Activated CD4-positive, alpha-beta T cell treated with anti-CD3 and anti-CD28 coated beads for 48 hours (primary cell): ENCODE results near the gene KRT74.

Source experiments
- DNase-seq: peaks from one replicate; pipeline ENCODE4 v3.0.0-alpha.2; 2020

The KRT74 gene

GRCh38 chr12:52568111-52568510 is 5.5 kb downstream of the KRT74 start:
- no peak for DNase-seq

- DNase-seq, result no peak
Measured at GRCh38 chr12:52566847-52567291, 6.8 kb downstream of the KRT74 start.

- DNase-seq, result no peak
Measured at GRCh38 chr12:52564582-52564981, 9.1 kb downstream of the KRT74 start.

GRCh38 chr12:52561880-52562449 is 11.7 kb downstream of the KRT74 start:
- no peak for DNase-seq

- DNase-seq, result no peak
Measured at GRCh38 chr12:52559979-52560378, 13.7 kb downstream of the KRT74 start.

GRCh38 chr12:52558781-52559445 is 14.7 kb downstream of the KRT74 start:
- DNase-seq, result no peak

- no peak for DNase-seq
Measured at GRCh38 chr12:52557476-52557875, 16.2 kb downstream of the KRT74 start.

- DNase-seq, result no peak
Measured at GRCh38 chr12:52555577-52555976, 18.1 kb downstream of the KRT74 start.

GRCh38 chr12:52552681-52553195 is 20.9 kb downstream of the KRT74 start, which contains the start of gene KRT71:
Gene KRT71 (minus strand): TSS chr12:52553145. CDS start chr12:52553077, 68 bp downstream.
- DNase-seq, result no peak

- no peak for DNase-seq
Measured at GRCh38 chr12:52552055-52552454, 21.6 kb downstream of the KRT74 start.

- no peak for DNase-seq
Measured at GRCh38 chr12:52551216-52551865, 22.3 kb downstream of the KRT74 start.

- no peak for DNase-seq
Measured at GRCh38 chr12:52546126-52546525, 27.5 kb downstream of the KRT74 start.

GRCh38 chr12:52543985-52544883 is 29.4 kb downstream of the KRT74 start:
- DNase-seq, result no peak

GRCh38 chr12:52542785-52543318 is 30.8 kb downstream of the KRT74 start:
- DNase-seq, result no peak

- no peak for DNase-seq
Measured at GRCh38 chr12:52542157-52542556, 31.5 kb downstream of the KRT74 start.

- DNase-seq, result no peak
Measured at GRCh38 chr12:52541709-52542108, 31.9 kb downstream of the KRT74 start.

GRCh38 chr12:52540531-52540930 is 33.1 kb downstream of the KRT74 start:
- DNase-seq, result no peak

- no peak for DNase-seq
Measured at GRCh38 chr12:52539821-52540173, 33.8 kb downstream of the KRT74 start.

GRCh38 chr12:52539083-52539820 is 34.4 kb downstream of the KRT74 start:
- no peak for DNase-seq

- DNase-seq, result no peak
Measured at GRCh38 chr12:52537101-52537500, 36.5 kb downstream of the KRT74 start.

GRCh38 chr12:52535574-52535973 is 38.1 kb downstream of the KRT74 start:
- DNase-seq, result no peak

- DNase-seq, result peak; percentile 22
Measured at GRCh38 chr12:52534482-52534881, 39.2 kb downstream of the KRT74 start.
